GM19023 (cell line): ENCODE results near the gene HOXA5.

Source experiments
- ATAC-seq: cut with Tn5 transposase; IDR thresholded peaks from one replicate; pipeline ENCODE4 v1.9.1; 2021; ENCODE audit warnings: mild to moderate bottlenecking, moderate library complexity; ENCODE audit not compliant: unreplicated experiment

The HOXA5 gene

DNA sequence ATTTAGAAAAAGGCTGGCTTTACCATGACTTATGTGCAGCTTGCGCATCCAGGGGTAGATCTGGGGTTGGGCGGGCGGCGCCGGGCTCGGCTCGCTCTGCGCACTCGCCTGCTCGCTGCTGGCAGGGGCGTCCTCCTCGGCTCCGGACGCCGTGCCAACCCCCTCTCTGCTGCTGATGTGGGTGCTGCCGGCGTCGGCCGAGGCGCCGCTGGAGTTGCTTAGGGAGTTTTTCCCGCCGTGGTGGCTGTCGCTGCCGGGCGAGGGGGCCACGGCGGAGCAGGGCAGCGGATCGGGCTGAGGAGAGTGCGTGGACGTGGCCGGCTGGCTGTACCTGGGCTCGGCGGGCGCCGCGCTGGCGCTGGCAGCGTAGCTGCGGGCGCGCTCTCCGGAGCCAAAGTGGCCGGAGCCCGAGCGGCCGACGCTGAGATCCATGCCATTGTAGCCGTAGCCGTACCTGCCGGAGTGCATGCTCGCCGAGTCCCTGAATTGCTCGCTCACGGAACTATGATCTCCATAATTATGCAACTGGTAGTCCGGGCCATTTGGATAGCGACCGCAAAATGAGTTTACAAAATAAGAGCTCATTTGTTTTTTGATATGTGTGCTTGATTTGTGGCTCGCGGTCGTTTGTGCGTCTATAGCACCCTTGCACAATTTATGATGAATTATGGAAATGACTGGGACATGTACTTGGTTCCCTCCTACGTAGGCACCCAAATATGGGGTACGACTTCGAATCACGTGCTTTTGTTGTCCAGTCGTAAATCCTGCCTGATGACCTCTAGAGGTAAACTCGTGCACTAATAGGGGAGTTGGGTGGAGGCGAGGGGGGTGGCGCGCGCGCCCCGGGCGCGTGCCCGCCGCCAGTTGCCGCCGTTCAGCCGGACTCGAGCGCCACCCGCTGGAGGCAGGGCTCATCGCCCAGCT lies at the start of gene HOXA5:
TSS of gene HOXA5 (minus strand) at position 659 of the 927 bp plus-strand sequence. CDS start at position 585, 74 bp downstream.
- ATAC-seq = no peak

DNA sequence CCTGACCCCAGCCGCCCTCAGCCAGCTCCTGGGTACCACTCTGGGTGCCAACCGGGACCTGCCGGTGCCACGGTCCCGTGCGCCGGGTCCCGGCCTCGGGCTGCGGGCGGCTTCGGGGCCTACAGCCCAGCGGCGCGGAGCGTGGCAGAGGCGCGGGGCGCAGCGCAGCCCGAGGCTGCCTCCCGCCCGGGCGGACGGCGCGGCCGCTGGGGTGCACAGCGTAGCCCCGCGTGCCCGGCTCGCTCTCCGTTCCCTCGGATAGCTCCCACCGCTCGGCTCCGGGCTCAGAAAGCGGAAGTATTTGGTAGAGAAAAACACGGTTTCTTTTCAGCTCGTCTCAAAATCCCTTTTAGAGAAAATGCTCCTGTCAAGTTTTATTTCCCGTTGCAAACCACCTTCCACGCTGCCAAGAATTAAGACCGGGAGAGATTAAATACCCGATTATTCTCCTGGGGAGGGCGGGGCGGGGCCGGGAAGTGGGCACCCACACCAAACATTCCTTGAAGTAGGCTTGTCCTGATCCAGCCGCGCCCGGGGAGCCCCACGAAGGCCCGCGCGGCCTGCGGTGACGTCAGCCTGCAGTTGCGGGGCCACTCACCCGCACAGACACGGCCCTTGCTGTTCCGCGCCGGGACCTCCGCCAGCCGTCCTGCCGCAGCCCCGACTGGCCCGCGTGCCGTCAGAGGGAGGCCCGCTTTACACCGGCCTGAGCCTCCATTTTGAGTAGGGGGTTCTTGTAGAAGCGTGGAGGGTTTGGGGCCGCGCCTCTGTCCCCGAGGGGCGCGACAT lies 49.3 kb upstream of the HOXA5 start:
- ATAC-seq = no peak

DNA sequence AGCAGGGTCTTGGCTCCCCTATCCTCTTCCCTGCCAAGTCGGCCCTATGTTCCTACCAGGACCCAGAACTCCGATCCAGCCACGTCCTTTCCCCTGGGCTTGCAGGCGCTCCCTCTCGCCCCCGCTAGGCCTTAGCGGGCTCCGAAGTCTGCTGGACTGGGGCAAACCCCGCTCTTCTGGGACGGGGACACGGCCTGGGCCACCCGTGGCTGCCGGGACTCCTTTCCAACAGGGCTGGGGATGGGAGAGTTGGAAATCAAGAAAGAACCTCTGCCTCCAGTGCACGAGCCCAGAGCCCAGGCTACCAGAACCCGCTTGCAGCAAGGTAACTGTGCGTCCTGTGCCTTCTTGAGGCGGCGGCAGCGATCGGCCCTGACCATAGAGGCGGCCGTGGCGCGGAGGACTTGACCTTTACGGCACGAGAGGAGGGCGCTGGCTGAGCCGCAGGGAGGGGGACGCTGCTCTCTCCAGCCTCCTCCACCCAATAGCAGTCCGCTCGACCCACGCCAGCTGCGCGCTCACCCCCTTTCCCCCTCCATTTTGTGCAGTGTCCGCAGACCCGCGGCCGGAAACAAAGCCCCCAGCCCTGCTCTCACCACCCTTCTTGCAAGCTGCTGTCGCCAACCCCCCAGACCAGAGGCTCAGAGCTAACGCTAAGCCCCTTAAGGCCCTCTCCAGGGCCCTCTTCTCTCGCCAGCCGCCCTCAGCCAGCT lies 48.5 kb upstream of the HOXA5 start:
- ATAC-seq = no peak

DNA sequence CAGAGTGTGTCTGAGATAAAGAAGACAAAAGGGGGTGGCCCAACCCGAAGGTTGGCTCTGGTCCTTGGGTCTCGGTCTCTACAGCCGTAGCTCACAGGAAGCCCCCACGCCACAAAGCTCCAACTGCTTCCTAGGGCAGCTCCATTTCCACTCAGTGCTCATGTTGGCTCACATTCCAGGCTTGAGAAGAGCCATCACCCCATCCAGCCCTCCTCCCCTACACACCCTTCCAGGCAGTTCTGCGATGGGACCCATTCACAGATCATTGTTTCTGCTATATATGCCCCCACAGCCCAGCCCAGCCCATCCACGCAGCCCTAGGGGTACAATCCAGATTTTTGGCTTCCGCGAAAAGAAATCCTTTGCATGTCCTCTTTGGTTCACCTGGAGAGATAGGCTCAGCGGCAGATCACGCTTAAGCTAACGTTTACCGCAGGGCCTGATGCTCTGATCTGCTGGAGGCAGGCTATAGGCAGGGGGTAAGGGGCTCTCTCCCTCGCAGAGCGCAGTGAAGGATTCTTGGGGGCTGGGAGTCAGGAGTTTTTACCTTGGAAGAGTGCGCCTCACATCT lies 47.8 kb upstream of the HOXA5 start:
- no peak for ATAC-seq

DNA sequence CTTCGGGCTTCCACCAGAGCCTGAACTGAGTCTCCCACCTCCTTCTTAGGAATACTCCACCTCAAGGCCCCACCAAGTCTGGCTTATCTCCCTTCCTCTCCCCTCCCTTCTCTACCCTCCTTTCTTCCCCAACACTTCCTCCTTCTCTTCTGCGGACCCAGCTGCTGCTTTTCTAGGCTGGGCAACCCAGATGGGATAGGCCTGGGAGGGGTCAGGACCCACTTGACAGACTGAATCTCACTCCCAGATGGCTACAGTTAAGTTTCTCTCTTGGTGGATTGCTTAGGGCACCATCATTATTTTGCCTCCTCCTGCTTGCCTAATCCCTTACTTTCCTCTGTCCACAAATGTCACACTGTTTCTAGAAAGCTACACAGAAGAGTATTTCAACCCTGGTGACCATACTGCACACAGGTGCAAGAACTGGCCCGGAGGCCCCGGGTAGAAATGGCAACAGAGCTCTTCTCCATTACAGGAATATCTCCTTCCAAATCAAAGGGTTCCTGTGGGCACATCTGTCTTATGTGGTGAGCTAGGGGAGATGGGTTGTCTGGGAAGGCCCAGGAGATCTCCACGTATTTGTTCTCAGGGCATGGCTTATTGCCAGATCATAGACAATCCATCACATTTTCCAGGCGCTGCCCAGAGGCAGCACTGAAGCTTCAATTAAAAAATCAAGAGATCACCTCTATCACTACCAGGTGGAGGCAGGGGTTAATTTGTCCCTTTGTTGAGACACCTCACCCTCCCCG lies 46.7 kb upstream of the HOXA5 start:
- no peak for ATAC-seq

DNA sequence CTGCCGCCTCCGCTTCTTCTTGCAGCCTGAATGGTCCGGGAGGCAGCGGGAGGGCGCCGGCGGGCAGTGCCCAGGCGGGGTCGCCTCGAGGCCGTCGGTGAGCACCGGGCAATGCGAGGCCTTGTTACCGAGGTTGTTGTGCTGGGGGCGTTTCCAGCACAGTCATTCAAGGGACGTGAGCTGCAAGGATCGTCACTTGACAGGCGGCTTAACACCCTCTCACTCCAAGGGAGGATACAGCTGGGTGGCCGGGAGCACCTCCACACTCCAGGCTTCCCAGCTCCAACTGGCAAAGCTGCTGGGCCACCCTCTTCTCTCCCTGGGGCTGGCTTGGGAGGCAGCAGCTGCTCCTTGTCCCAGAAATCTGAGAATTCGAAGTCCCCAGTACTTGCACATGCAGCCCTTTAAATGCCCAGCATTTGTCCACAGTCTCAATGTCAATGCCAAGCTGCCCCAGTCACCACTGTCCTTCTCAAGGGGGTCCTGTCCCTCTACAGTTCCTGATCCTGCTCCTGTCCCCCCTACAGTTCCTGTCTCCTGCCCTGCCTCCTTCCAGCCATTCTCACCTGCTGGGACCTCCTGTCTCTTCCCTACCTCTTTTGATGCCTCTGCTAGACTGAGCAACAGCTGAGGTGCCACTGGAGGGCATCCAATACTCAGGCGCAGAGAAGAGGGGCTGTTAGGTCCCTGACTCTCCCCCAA lies 46.0 kb upstream of the HOXA5 start:
- no peak for ATAC-seq

DNA sequence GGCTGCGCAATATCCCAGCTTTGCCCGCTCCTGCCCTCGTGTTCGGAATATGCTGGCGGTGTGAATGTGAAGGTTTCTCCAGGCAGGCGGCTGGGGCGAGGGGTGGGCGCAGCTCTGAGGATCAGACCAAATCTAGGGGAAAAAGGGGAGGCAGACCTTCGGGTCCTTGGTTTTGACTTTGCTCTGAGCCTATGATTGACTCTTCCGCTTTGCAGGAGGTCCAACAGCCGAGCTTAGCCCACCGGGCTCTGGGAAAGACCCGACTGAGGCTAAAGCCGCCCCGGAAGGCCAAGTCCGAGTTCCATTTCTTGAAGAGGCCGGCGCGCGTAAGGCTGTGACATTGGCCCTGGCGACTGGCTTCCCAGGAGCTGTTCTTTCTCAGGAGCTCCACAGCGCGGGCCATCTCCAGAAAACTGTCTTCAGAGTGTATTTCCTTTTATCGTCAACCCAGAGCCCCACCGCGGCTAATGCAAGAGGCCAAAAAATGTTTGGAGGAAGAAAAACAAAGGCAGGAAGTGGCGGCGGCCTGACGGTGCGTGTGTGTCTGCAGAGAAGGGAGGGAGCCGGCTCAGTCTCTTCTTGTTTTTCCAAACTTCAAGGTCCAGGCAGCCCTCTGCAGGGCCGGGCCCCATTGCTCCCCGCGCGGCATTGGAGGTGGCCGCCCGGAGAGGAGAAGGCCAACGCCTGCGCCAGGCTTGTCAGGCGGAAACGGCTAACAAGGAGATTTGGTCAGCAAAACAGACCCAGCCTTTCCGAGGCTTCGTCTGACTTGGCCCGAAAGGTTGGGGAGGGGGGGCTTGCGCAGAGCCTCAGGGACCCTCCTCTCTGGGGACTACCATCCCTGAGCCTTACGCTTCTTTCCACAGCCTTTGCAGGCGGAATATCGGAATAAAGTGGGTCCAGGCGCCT lies 45.2 kb upstream of the HOXA5 start:
- no peak for ATAC-seq

DNA sequence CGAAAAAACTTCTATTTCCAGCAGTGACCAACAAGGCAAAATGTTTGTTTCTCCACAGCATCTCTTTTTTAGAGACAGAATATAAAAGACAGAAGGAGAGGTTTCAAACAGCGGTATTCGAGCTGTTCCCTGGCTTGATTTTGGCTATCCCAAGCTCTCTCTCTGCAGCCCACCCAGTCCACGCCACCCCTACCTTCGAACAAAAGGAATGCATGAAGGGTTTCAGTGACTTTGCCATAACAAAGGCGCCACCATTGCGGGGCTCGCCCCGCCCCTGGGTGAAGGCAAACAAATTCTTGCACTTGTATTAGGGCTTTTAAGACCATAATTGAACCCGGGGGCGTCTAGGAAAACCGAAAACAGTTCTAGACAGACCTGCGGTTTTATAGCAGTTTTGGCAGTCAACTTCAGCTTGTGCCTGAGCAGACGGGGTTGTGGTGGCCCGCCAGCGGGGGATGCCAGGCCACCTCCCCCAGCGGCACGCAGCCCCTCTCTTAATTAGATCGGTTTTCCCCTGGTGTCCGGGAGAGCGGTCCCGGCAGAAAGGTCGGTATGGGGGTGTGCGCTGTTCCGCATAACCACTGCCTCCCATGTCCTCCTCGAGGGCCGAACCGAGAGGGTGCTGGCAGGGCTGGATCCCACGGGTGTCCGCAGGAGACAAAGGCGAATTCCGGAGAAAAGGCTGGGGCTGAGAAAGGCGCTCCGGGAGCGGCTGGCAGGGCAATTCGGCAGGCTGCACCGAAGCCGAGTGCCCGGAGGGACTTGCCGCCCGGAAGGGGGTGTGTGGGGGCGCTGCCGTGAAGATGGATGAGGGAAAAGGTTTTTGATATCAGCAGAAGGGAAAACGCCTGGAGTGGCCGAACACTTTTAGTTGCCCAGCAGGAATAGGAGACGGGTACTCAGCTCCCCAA lies 44.2 kb upstream of the HOXA5 start:
- no peak for ATAC-seq

DNA sequence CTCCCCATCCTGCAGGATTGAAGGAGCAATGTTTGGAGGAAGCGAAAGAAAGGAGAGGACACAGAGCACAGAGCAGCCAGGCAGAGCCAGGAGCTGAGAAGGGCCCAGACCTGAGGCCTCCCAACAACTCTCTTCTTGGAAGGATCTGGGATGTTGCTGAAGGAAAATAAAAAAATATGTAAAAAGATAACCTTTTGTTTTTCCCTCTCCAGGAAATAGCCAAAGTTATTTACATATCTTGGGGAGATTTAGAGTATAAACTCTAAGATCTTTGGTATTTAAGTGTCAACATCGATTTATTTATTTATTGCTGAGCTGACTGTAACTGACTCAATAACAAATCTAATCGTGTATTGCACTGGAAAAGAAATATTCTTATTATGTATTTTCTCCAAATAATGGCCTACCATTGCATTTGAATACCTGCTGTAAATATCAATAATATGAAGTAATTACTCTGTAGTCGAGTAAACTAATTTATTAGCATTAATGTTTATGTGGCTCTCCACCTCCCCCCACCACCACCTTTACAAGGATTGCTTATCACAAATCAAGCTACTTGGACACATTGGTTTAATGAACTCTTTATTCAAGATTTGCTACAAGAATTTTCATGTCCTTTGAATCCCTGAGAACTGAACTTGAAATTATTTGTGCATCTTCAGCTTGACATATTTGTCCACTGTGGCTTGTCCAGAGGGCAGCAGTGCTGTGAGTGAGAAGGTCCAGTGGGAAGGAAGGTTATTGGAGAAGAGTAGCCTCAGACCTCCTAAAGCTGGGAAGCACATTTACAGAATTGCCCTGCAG lies 43.4 kb upstream of the HOXA5 start:
- no peak for ATAC-seq

DNA sequence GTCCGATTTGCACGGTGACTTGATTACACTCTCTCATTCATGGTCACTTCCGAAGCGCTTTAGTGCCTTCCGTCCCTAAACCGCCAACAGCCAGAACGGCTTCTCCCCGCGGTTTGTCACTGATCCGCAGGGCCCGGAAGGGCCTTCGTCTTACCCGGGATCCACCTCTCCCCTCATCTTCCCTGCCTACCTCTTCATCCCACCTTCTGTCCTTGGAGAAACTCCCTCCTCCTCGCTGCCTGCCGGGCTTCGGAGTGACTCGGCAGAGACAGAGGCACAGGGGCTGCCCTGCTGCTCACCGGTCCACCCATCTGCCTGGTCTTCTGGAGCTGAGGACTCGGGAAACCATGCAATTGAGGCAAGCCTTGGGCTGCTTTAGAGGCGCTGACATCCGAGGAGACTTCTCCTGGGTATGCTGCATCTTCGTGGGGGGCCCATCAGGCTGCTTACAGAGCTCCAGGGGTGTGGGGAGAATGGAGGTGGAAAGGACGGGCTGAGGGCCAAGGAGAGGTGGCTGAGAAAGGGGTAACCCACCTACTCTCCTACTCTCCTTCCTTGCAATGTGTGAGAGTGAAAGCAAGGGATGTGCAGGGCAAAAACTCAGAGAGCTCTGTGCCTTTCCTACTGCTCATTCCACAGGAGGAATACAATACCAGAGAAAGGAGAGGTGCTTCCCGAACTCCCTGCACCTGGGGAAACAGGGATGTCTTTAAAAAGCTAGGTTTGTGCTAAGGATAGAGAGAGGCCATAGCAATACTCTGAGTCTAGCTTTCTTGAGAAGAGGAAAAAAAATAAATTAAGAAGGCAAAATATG lies 42.6 kb upstream of the HOXA5 start:
- ATAC-seq = no peak

DNA sequence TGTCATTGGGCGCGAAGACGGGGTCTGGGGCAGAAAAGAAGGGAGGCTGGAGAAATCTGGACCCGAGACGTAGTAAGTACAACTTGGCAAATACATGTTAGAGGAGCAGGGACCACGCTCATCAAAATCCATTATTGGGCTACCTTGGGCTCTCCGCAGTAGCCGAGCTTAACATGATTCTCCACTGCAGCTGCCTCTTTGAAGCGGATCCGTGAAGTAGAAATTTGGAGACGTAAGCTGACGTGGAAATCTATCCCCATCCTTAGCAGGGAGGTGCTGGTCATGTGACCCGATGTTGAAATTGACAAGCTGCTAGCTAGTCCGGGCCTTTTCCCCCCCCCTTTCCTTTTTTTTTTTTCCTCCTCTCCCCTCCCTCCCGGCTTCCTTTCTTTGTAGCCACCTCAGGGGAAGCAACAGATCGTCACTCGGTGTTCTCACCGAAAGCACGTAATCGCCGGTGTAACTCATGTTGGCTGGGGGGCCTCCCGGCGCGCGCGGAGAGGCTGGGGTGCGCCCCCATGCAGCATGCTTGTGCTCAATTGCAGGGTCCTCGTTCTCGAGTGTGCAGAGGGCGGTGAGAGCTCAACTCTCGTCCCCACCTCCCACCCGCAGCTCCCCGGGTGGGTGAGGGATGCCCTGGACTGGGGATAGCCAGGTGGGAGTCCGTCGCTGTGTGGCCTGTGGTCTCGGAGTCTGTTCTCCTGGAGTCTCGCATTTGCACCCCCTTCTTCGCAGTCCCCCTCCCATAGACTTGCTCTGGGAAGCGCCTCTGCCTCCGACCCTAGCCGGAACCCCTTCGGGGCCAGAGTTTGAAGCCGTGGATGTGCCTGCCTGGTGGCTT lies 41.8 kb upstream of the HOXA5 start, which contains the start of gene HOXA11:
TSS of gene HOXA11 (minus strand) at position 220 of the 841 bp plus-strand sequence. CDS start at position 132, 88 bp downstream.
- ATAC-seq = no peak

DNA sequence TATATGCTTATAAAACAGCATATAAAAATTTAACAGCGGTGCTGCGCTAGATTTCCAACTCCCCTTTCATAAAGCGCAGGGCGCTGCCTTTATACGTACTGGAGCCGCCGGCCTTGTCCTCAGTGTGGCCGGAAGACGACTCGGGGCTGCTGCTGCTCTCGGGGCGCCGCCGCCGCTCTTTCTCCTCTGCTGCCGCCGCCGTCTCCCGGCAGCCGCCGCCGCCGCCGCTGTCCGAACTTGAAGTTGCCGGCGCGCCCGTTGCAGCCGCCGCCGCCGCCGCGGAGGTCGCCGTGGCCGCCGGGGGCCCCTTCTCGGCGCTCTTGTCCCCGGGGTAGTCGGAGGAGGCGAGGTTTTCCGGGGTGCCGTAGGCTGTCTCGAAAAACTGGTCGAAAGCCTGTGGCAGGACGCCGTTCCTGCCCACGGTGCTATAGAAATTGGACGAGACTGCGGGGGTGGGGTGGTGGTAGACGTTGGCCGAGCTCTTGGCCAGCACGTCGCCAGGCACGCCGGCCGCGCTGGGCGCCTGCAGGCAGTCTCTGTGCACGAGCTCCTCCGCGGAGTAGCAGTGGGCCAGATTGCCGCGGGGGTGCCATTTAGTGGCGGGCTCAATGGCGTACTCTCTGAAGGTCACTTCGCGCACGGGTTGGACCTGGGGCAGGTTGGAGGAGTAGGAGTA lies 41.0 kb upstream of the HOXA5 start:
- ATAC-seq = no peak

DNA sequence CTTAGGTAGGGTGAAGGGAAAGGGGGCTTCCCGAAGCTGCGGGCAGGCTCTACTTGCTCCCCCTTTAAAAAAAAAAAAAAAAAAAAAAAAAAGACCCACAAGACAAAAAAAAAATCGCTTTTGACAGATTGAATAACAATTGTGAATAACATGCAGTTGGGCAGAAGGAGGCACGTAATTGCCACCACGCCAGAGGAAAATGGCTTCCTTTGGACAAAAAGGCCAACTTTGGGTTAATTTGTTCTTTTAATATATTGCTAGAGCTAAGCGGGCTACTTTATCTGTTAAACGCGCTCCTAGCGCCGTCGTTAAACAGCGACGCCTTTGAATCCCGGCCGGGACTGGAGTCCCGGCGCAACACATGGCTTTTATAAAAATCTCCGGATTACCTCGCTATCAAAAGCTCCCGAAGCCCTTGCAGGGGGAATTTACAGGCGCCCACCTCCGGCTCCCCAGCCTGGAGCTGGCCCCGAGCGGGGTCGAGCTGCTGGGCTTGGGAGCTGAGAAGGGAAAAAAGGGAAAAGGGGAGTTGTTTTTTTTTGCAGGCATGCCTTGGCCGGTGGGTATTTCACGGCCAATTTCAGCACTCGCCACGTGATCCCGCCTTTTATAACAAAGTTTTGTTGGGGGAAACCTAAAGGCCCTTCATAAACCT lies 40.3 kb upstream of the HOXA5 start:
- ATAC-seq = no peak
